Large intestine (tissue), 3 donors: ENCODE measurements around the gene RHO. TPM values are rescaled to one million over a fixed set of nuclear protein-coding genes. Genes with fewer than 3 reads are reported as not detected.

ENCODE experiments used
- DNase-seq, 2 donors: peaks; one replicate each; pipeline versions ENCODE4 v3.0.0 to v3.0.0-alpha.2; 2013
- H3K27ac ChIP-seq: one replicate; pipeline ENCODE4 v1.5.1; 2013; ENCODE audit warnings: low read length
- H3K27me3 ChIP-seq: 2 replicates; pipeline ENCODE4 v1.6.1; 2013; ENCODE audit warnings: low read length; ENCODE audit not compliant: control insufficient read depth, insufficient read depth
- H3K36me3 ChIP-seq: 2 replicates; pipeline ENCODE4 v1.6.1; 2013; ENCODE audit warnings: low read length; ENCODE audit not compliant: control insufficient read depth, insufficient read depth
- H3K4me1 ChIP-seq: one replicate; pipeline ENCODE4 v1.6.1; 2013; ENCODE audit warnings: low read length; ENCODE audit not compliant: control insufficient read depth, insufficient read depth
- H3K4me3 ChIP-seq: one replicate; pipeline ENCODE4 v1.5.1; 2013; ENCODE audit warnings: low read length
- H3K9me3 ChIP-seq: one replicate; pipeline ENCODE4 v1.6.1; 2013; ENCODE audit warnings: mild to moderate bottlenecking, low read depth, low read length, moderate library complexity; ENCODE audit not compliant: control insufficient read depth
- WGBS: methylation state at CpG from one replicate; pipeline ENCODE4 v1.1.5; 2013; ENCODE audit warnings: low lambda C conversion rate; ENCODE audit not compliant: insufficient coverage; 5-methylcytosine and 5-hydroxymethylcytosine counted together
- polyA plus RNA-seq: library from polyadenylated mRNA; unstranded; fragments of 120-200 nt; gene quantifications from one replicate; pipeline ENCODE4 v1.2.1, GENCODE V29; 2013

RHO gene
- polyA plus RNA-seq, 1 donor: not detected

- DNase-seq: no peak
- Histone ChIP-seq H3K27ac (no peak overlapping the region), H3K4me3 (no peak overlapping the region), H3K9me3 (no peaks in the 10 kb centered on the region), H3K27me3 (no peaks in the 10 kb centered on the region), H3K4me1 (no peaks in the 10 kb centered on the region), H3K36me3 (peaks cover 9% of the 10 kb centered on the region)
- WGBS: no CpG with 5 or more reads among the region's 7 CpGs
Measured at GRCh38 chr3:129569856-129570255, 41.4 kb downstream of the RHO start.

DNA sequence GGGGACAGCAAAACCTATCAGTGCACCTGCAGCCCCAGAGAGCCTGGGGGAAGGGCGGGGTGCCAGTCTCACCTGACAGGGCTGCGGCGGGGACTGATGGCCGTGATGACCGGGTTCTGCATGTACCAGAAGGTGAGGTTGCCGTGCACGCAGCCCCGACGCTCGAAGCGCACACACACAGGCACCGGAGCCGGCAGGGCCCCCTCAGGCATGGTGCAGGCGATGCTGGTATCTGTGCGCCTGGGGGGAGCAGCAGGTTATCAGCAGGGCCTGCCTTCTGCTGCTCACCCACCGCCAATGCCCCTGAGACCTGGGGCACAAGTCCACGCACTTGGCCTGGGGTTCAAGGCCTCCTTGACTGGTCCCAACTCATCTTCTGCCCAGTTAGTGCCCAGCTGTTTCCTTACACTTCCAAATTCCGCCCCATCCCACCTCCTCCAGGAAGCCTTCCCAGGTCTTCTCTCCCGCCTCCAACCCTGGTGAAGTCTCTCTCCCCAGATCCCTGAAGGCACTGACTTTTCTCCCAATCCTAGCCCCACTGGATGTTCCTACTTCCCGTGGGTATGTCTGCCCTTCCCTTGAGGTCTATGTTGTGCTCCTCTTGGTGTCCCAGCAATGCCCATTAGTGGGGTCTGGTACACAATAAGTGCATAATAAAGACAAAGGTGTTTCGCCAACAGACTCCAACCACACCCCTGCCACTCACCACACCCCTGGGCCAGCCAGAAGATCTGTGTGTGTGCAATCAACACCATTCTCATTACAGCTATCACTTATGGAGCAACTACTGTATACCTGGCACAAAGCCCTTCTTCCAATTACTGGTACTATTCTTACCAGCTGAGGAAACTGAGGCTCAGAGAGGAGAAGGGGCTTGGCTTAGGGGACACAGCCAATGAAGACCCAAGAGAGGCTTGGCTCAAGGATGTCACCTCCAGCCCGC is 43.4 kb downstream of the RHO start:
- WGBS: no CpG with 5 or more reads among the region's 22 CpGs

GRCh38 chr3:129572603-129573002 is 44.2 kb downstream of the RHO start:
- H3K9me3 ChIP-seq: no peaks in the 10 kb centered on the region
- no peaks in the 10 kb centered on the region for H3K27me3 ChIP-seq
- WGBS: no CpG with 5 or more reads among the region's 18 CpGs
- H3K4me3 ChIP-seq: no peak overlapping the region
- H3K36me3 ChIP-seq: peaks cover 6% of the 10 kb centered on the region
- H3K27ac ChIP-seq: no peak overlapping the region
- DNase-seq: no peak
- H3K4me1 ChIP-seq: peaks cover 4% of the 10 kb centered on the region

More for the DNA sequence above, 43.4 kb downstream of the RHO start:
- H3K4me3 ChIP-seq: no peak overlapping the region
- H3K4me1 ChIP-seq: peaks cover 4% of the 10 kb centered on the region
- H3K9me3 ChIP-seq: no peaks in the 10 kb centered on the region
- H3K27me3 ChIP-seq: no peaks in the 10 kb centered on the region
- no peak for DNase-seq
- H3K27ac ChIP-seq: no peak overlapping the region
- H3K36me3 ChIP-seq: peaks cover 6% of the 10 kb centered on the region

DNA sequence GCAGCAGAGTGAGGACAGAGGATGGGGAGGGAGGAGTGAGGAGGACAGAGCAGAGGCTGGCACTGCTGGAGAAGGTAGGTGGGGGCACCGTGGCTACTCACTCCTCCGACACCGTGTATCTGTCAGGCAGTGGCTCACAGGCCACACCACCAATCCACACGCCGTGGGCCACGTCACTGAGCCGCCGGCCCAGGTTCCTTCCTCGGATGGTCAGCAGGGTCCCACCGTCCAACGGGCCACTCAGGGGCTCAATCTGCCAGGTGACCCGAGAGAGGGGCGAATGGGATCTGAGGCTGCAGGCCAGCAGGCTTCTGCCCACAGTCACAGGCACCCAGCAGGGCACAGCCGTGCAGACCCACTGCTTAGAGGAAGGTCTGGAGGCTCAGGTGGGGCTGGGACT is 45.1 kb downstream of the RHO start:
- Histone ChIP-seq H3K4me3 (no peak overlapping the region), H3K4me1 (peaks cover 4% of the 10 kb centered on the region), H3K9me3 (no peaks in the 10 kb centered on the region), H3K36me3 (peaks cover 6% of the 10 kb centered on the region), H3K27me3 (no peaks in the 10 kb centered on the region), H3K27ac (no peak overlapping the region)
- DNase-seq: no peak
- 60% methylated on average over 1 of the region's 14 CpGs for WGBS

DNA sequence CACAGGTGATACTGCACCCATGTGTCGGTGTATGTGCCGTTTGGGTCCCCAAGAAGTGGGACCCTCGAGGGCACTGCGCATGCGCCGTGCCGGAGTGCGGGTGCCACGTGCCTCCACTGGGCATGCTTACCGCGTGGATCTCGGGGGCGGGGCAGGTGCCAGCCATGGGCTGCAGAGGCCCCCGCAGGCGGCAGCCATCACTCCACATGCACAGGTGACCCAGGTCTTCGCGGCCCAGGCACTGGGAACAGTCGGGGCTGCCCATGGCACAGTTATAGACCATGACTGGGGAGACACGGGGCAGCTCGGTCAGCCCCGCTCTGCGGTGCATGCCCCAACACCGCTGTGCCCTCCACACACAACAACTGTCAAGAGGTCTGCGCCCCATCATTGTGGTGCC is 45.8 kb downstream of the RHO start:
- DNase-seq: no peak
- Histone ChIP-seq H3K9me3 (no peaks in the 10 kb centered on the region), H3K4me3 (no peak overlapping the region), H3K36me3 (peaks cover 6% of the 10 kb centered on the region), H3K27ac (no peak overlapping the region), H3K27me3 (no peaks in the 10 kb centered on the region), H3K4me1 (peaks cover 4% of the 10 kb centered on the region)
- WGBS: no CpG with 5 or more reads among the region's 24 CpGs

DNA sequence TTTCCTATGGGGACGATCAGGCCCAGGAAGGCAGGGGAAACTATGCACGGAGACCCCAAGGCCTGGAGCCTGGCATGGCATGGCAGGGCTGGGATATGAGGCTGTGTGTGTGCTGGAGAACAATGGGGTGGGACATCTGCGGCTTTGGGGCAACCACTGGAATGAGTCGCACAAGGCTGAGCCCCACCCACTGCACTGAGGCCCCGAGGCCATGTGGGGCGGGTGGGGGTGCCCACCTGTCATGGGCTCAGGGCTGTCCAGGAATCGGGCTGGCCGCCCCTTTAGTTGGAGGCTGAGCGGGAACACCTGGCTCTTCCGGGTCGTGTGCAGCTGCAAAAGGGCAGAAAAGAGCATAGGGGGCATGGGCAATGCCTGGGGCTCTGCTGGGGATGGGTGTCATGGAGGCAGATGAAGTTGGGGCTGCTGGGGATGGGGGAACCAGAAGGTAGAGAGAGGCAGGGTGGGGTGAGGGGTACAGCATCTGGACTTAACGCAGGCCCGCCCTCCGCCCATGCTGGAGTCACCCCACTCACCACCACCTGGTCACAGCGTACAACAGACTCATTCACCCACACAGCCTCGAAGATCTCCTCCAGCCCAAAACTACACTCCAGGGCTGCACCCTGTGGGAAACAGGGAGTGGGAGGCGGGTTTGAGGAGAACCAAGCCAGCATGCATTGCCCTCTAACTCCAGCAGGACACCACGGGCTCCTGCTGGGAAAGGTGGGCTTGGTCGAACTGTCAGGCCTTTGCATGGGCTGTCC is 47.0 kb downstream of the RHO start:
- no peak overlapping the region for H3K27ac ChIP-seq

DNA sequence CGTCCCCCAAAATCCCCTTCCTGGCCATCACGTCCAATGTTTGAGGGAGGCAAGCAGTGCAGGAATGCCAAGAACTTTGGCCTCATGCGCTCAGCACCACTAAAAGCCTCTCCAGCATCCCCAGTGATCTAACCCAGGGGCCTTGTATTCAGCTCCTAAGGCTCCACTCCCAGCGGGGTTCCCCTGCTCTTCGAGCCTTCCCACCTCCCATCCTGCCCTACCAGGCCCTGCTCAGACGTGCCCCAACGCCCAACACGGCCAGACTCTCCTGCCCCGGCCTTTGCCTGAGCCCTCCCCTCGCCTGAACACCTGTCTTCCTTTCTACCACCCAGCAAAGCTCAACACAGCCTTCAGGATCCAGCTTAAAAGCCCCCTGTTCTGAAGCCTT is 47.6 kb downstream of the RHO start:
- DNase-seq: no peak
- Histone ChIP-seq H3K36me3 (peaks cover 2% of the 10 kb centered on the region), H3K9me3 (no peaks in the 10 kb centered on the region), H3K27ac (no peak overlapping the region), H3K4me3 (no peak overlapping the region), H3K27me3 (no peaks in the 10 kb centered on the region), H3K4me1 (peaks cover 4% of the 10 kb centered on the region)
- no CpG with 5 or more reads among the region's 10 CpGs for WGBS

More for the DNA sequence above, 47.0 kb downstream of the RHO start:
- H3K27me3 ChIP-seq: no peaks in the 10 kb centered on the region
- no peaks in the 10 kb centered on the region for H3K9me3 ChIP-seq
- no peak for DNase-seq
- no peak overlapping the region for H3K4me3 ChIP-seq
- WGBS: no CpG with 5 or more reads among the region's 19 CpGs
- H3K4me1 ChIP-seq: peaks cover 4% of the 10 kb centered on the region
- H3K36me3 ChIP-seq: peaks cover 2% of the 10 kb centered on the region

DNA sequence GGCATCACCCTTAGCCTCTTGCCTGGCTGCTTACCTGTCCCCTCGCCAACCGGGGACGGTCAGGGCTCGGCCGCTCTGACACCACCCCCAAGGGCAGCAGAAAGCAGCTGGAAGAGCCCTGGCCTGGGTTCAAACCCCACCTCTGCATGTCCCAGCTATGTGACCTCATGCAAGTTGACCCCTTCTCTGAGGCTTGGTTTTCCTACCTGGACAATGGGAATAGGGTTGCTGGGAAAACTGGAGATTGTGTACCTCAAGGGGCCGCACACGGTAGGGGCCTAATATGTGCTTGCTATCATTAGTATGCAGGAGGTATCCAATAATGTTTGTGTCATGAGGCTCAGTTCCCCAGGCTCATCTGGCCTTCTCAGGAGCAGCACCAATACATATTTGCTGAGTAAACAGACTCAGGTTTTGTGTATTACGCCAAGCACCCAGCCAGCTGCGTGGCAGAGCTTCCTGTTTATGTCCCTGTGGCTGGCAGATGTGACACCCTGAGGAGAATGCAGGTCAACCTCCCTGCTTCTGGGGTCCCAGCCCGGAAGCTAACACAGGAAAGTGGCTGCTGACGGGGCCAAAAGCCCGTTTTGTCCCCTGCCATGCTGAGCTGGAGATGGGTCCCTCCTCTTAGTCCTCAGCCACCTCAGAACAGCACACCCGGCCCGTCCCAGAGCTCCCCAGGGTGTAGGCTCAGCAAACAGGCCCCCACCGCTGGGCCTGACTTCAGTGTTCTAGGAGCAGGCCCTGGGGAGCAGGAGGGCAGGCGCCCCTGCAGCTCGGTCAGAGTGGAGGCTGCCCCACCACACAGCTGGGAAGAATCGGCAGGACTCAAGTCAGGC is 48.3 kb downstream of the RHO start:
- Histone ChIP-seq H3K27me3 (no peaks in the 10 kb centered on the region), H3K4me3 (no peak overlapping the region), H3K4me1 (peaks cover 4% of the 10 kb centered on the region), H3K36me3 (no peaks in the 10 kb centered on the region), H3K9me3 (no peaks in the 10 kb centered on the region), H3K27ac (no peak overlapping the region)
- no CpG with 5 or more reads among the region's 18 CpGs for WGBS
- DNase-seq: peak in 1 of 2 donors; percentile 42

- Histone ChIP-seq H3K4me1 (peaks cover 4% of the 10 kb centered on the region), H3K4me3 (no peak overlapping the region), H3K36me3 (no peaks in the 10 kb centered on the region), H3K27me3 (no peaks in the 10 kb centered on the region), H3K9me3 (no peaks in the 10 kb centered on the region), H3K27ac (no peak overlapping the region)
- DNase-seq: peak in 1 of 2 donors; percentile 40
- no CpG with 5 or more reads among the region's 17 CpGs for WGBS
Measured at GRCh38 chr3:129577366-129577765, 48.9 kb downstream of the RHO start.
